Heart right ventricle (tissue), 16 donors: ENCODE data around the gene MICAL3. TPM values are rescaled to one million over a fixed set of nuclear protein-coding genes. Genes with fewer than 3 reads are reported as not detected.

Source experiments
- ATAC-seq, 8 donors: fragments of 200-7000 bp; cut with Tn5 transposase; one replicate each; pipeline ENCODE4 v1.9.1; 2020; ENCODE audit warnings: mild to moderate bottlenecking in 8 of 8, moderate library complexity in 8 of 8, moderate number of reproducible peaks in 1 of 8
- DNase-seq, 2 donors: peaks; one replicate each; pipeline ENCODE4 v3.0.0-alpha.2; 2020
- H3K27ac ChIP-seq, 10 donors: fragments of 200-600 bp; sonication (generic) in 2 of 10; one replicate each; pipeline versions ENCODE4 v1.5.0 to v1.8.0; 2020 to 2022; ENCODE audit warnings: mild to moderate bottlenecking in 3 of 10
- H3K27me3 ChIP-seq, 7 donors: fragments of 200-600 bp; one replicate each; pipeline ENCODE4 v1.8.0; 2021 to 2022; ENCODE audit warnings: mild to moderate bottlenecking in 2 of 7
- H3K36me3 ChIP-seq, 9 donors: fragments of 200-600 bp; sonication (generic) in 1 of 9; one replicate each; pipeline versions ENCODE4 v1.5.0 to v1.8.0; 2020 to 2022; ENCODE audit warnings: mild to moderate bottlenecking in 2 of 9
- H3K4me1 ChIP-seq, 9 donors: fragments of 200-600 bp; sonication (generic) in 1 of 9; one replicate each; pipeline versions ENCODE4 v1.5.0 to v1.8.0; 2020 to 2022; ENCODE audit warnings: mild to moderate bottlenecking in 4 of 9
- H3K4me3 ChIP-seq, 10 donors: fragments of 200-600 bp; sonication (generic) in 2 of 10; one replicate each; pipeline versions ENCODE4 v1.5.0 to v1.8.0; 2020 to 2022; ENCODE audit warnings: mild to moderate bottlenecking in 7 of 10, moderate library complexity in 2 of 10
- H3K9me3 ChIP-seq, 11 donors: fragments of 200-600 bp in 10 of 11; sonication (generic) in 2 of 11; one replicate each; pipeline versions ENCODE4 v1.5.0 to v1.8.0; 2013 to 2022; ENCODE audit warnings: mild to moderate bottlenecking in 2 of 11, control low read depth in 1 of 11, moderate library complexity in 1 of 11
- WGBS, 2 donors: extraction: QIAGEN DNeasy Blood & Tissue Kit; methylation state at CpG; one replicate each; pipeline ENCODE4 v1.1.7; 2013; ENCODE audit warnings: inconsistent platforms in 1 of 2; 5-methylcytosine and 5-hydroxymethylcytosine counted together
- intact Hi-C, 10 donors: fragments of 100-400 bp; cut with DNase I; formaldehyde crosslinking; loops; one replicate each; pipeline versions ENCODE4 v1.11.1 to v1.14.2; 2022
- polyA plus RNA-seq, 2 donors: library from polyadenylated mRNA; stranded (reverse); fragments of 200-250 nt; gene quantifications; one replicate each; pipeline ENCODE4 v1.2.3, GENCODE V29; 2013
- total RNA-seq, 10 donors: library from RNA; stranded (reverse); fragmentation: NEBNext Ultra II Directional in 3 of 10; extraction: Animal tissue kit (Norgen Biotek cat#: 25700) in 3 of 10; gene quantifications; one replicate each; pipeline versions ENCODE4 v1.2.1 to v1.2.4, GENCODE V29; 2021 to 2023
- TF ChIP-seq, protein P1 (sequence below), 9 donors: fragments of 200-600 bp; sonication (generic) in 2 of 9; IDR thresholded peaks; one replicate each; pipeline versions ENCODE4 v1.5.0 to v1.8.0; 2021 to 2022; ENCODE audit warnings: antibody characterized with exemption in 9 of 9, mild to moderate bottlenecking in 5 of 9, moderate library complexity in 1 of 9
- donor health status: Arrhythmogenic right ventricular cardiomyopathy.
- donor health status: ischemic (EF 13 %, LVEDD 7.1; RV severe dilation, severe dysfunction).
- donor health status: healthy with polysubstance abuse.
- donor health status: DM: no; HTN: yes; CAD: no.
- donor health status: DM: no; HTN: no; CAD: no.
- donor health status: ischemic (EF 25% LVEDD 6.9; RV normal size, moderate dysfunction).
- donor health status: ischemic (EF 25% LVEDD 5.7; RV mildly dilated, moderate dysfunction).
- donor health status: healthy.
- donor health status: DM: yes; HTN: yes; CAD: no.
- donor health status: Ischemic cardiomyopathy.
- donor health status: ischemic (EF 35%, LVEDD 5.7; RV mildly dilated, moderate dysfunction).
- donor health status: nonischemic (EF 11% LVEDD 7.7; RV severe dilation, severe dysfunction).
- donor health status: DM: yes; HTN: yes; CAD: no.
- donor health status: PGD.
- donor health status: ischemic (EF 29% LVEDD 5.4; RV normal size, mild dysfunction).
- donor health status: nonischemic (EF 23%, LVEDD 6.1; RV moderate dilation, normal function).

The MICAL3 gene
- total and polyA plus RNA-seq, 12 donors: 13.2 to 137 (median 109) TPM

DNA sequence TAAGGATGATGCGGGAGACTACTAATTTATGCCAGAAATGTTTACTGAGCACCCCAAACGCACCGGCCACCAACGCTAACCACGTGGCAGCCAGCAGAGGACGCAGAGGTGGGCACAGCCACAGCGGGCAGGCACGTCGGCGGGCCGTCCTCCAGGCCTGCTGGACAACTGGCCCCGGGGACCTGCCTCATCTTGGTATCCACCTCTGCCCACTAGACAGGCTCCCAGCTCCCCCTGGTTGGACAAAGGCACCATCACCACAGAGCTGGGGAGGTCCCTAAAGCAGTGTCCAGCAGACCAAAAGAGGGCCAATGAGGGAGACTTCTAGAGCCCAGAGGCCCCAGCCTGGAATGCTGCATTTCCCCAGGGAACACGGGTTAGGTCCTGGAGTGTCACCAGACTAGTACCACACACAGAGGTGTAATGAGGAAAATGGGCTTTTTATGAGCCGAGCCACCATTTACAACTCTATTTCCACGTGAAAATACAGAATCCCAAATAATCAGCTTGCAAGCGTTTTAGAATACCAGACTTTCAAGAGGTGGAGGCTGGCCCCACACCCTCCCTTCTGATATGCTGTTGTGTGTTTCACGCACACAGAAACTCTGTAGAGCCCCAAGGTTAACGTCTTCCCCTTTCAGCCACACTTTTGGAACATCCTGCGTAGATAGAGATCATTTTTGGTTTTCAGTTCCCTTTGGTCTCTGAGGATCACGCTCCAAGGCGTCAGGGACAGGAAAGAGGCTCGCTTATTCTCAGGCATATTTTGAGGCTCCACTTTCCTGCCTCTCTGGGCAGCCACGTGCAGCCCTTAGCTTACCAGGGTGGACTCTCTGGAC, 226.4 kb downstream of the MICAL3 start:
- Histone ChIP-seq H3K27ac (no peak overlapping the region), H3K4me1 (peaks cover 0 to 4% (median 0%) of the 10 kb centered on the region in 9 donors), H3K36me3 (peaks cover 0 to 54% (median 5%) of the 10 kb centered on the region in 9 donors), H3K4me3 (no peak overlapping the region), H3K27me3 (no peaks in the 10 kb centered on the region), H3K9me3 (no peaks in the 10 kb centered on the region)
- 87 to 88% methylated on average over 23 of the region's 23 CpGs for WGBS, 2 donors
- intact Hi-C loops: no loop called here
- DNase-seq: no peak
- ATAC-seq: peak in 3 of 8 donors; percentile 21 to 37 (median 32)
- TF ChIP-seq, protein P1, sequence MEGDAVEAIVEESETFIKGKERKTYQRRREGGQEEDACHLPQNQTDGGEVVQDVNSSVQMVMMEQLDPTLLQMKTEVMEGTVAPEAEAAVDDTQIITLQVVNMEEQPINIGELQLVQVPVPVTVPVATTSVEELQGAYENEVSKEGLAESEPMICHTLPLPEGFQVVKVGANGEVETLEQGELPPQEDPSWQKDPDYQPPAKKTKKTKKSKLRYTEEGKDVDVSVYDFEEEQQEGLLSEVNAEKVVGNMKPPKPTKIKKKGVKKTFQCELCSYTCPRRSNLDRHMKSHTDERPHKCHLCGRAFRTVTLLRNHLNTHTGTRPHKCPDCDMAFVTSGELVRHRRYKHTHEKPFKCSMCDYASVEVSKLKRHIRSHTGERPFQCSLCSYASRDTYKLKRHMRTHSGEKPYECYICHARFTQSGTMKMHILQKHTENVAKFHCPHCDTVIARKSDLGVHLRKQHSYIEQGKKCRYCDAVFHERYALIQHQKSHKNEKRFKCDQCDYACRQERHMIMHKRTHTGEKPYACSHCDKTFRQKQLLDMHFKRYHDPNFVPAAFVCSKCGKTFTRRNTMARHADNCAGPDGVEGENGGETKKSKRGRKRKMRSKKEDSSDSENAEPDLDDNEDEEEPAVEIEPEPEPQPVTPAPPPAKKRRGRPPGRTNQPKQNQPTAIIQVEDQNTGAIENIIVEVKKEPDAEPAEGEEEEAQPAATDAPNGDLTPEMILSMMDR (IDR thresholded peaks at IDR 0.05): no peak

DNA sequence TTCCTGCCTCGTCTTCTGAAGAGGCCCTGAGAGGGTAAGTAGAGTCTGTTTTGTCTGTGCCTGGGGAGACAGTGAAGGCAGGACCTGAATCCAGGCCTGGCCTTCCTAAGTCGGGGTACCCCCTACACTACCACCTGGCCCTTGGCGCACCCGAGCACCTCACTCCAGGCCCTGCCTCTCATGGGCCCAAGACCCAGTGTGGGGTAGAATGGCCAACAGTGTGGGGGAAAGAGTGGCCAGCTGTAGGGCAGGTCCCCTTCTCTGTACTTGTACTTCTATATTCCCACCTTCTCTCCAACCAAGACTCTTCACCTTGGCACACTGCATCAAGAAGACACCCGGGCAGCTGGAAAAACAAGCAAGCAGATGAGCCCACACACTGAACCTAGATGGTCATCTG, 227.7 kb downstream of the MICAL3 start:
- DNase-seq (no peak), ATAC-seq (no peak)
- TF ChIP-seq, protein P1 (IDR thresholded peaks at IDR 0.05): no peak
- H3K4me1 ChIP-seq: peaks cover 0 to 4% (median 0%) of the 10 kb centered on the region in 9 donors
- H3K27me3 ChIP-seq: no peaks in the 10 kb centered on the region
- no peaks in the 10 kb centered on the region for H3K9me3 ChIP-seq
- no peak overlapping the region for H3K27ac ChIP-seq
- no peak overlapping the region for H3K4me3 ChIP-seq
- intact Hi-C loops: no loop called here
- 93 to 95% methylated on average over 5 of the region's 5 CpGs for WGBS, 2 donors
- peaks cover 0 to 62% (median 5%) of the 10 kb centered on the region in 9 donors for H3K36me3 ChIP-seq

DNA sequence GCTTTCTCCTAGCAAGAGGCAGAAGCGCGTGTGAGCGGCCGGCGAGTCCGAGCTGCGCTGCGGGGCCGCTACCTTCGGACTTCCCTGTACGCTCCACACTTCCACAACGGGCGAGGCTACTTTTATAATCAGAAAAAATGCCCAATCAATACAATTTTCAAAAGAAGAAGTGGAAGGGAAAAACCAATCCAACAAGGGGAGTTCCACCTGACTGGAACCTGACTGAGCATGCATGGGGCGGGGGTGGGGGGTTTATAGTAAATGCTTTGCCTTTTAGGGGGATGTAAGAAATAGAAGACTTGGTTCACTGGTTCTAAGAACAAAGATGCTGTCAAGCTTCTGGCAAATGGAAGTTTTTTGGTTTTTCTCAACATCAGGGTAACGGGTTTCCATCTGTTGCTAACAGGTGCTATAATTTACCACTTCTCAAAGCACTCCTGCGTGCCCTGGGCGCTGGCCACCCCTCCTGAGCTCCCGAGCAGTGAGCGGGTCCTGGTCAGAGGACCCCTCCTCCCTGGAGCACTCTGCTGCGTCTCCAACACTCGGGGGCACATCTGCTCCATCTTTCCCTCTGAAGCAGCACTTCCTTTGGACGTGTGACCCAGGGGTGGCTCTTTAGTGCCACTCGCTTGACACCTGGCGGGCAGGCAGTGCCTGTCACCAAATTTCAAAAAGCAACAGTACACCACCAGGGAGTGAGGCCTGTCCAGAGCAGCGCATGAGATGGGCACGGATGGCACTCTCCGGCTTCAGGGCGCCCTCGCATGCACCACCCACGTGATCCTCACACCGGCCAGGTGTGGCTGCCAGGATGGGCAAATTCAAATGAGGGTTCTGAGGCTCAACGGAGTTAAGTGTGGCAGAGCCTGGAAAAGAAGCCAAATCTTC, 228.5 kb downstream of the MICAL3 start:
- ATAC-seq (no peak), DNase-seq (no peak)
- intact Hi-C loops: no loop called here

More for the DNA sequence above, 228.5 kb downstream of the MICAL3 start:
- peaks cover 0 to 70% (median 6%) of the 10 kb centered on the region in 9 donors for H3K36me3 ChIP-seq
- peaks cover 0 to 4% (median 0%) of the 10 kb centered on the region in 9 donors for H3K4me1 ChIP-seq
- no peak overlapping the region for H3K27ac ChIP-seq
- H3K9me3 ChIP-seq: no peaks in the 10 kb centered on the region
- 94% methylated on average over 32 of the region's 32 CpGs for WGBS, 2 donors
- TF ChIP-seq, protein P1 (IDR thresholded peaks at IDR 0.05): no peak
- H3K27me3 ChIP-seq: no peaks in the 10 kb centered on the region
- no peak overlapping the region for H3K4me3 ChIP-seq
